Osteocyte (in vitro differentiated cells): Measurements from ENCODE around the gene TNS3. TPM values are rescaled to one million over a fixed set of nuclear protein-coding genes. Genes with fewer than 3 reads are reported as not detected.

ENCODE experiments used
- DNase-seq: peaks from one replicate; pipeline ENCODE4 v3.0.0; 2021; ENCODE audit warnings: mixed read lengths; ENCODE audit not compliant: unreplicated experiment; ENCODE audit errors: extremely low spot score
- H3K27ac Mint-ChIP-seq: one replicate; pipeline ENCODE4 v1.8.0; 2021; ENCODE audit warnings: mild to moderate bottlenecking, mixed read lengths; ENCODE audit not compliant: unreplicated experiment
- H3K27me3 Mint-ChIP-seq: one replicate; pipeline ENCODE4 v1.8.0; 2021; ENCODE audit warnings: mixed read lengths; ENCODE audit not compliant: unreplicated experiment
- H3K36me3 Mint-ChIP-seq: one replicate; pipeline ENCODE4 v1.8.0; 2021; ENCODE audit warnings: mixed read lengths; ENCODE audit not compliant: unreplicated experiment
- H3K4me1 Mint-ChIP-seq: one replicate; pipeline ENCODE4 v1.8.0; 2021; ENCODE audit warnings: mixed read lengths; ENCODE audit not compliant: unreplicated experiment
- H3K4me3 Mint-ChIP-seq: one replicate; pipeline ENCODE4 v1.8.0; 2021; ENCODE audit warnings: mild to moderate bottlenecking, moderate library complexity, mixed read lengths; ENCODE audit not compliant: unreplicated experiment
- H3K9me3 Mint-ChIP-seq: one replicate; pipeline ENCODE4 v1.8.0; 2021; ENCODE audit warnings: mixed read lengths; ENCODE audit not compliant: unreplicated experiment
- CTCF ChIP-seq: fragments of 200-600 bp; sonication (generic); IDR thresholded peaks from 2 replicates; pipeline ENCODE4 v1.5.0; 2021; ENCODE audit warnings: antibody characterized with exemption, mild to moderate bottlenecking, moderate library complexity
- total RNA-seq: library from RNA; stranded (reverse); gene quantifications from 2 replicates; pipeline ENCODE4 v1.2.1, GENCODE V29; 2021

TNS3 gene
- total RNA-seq, 1 donor from 2014 or later = 93.8 TPM

DNA sequence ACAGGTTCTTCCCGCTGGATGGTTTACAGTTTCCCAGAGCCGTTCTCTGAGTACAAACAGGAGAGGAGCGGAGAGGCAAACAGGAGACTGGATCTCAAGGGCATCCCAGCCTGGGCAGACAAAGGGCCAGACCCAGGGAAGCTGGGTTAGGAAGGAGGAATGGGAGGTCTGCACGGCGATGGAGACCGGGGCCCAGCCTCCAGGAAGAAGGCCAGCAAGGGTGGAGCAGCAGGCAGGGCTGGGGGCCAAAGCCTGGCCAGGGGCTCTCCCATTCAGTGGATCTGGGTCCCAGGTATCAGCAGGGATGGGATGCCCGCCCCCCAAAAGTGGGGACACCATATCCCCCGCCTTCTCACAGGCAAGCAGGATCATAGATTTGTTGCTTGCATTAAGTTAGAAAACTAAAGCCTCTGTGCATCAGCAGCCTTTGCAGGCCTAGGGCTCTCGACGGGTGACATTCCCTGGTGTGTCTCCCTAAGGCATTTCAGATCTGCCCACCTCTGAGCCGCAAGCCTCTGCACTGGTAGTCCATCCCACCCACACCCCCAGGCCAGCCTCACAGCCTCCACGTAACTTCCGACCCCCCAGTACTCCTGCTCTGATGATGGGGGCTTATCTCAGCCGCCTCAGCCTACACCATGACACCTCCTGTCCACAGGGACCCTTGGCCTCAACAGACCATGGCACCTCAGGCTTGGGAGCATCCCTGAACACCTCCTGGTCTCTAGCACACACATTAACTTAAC lies 59.9 kb downstream of the TNS3 start:
- no peaks in the 10 kb centered on the region for H3K9me3 Mint-ChIP-seq
- H3K4me3 Mint-ChIP-seq = no peak overlapping the region
- peaks cover 48% of the 10 kb centered on the region for H3K36me3 Mint-ChIP-seq
- no peak for DNase-seq
- H3K27me3 Mint-ChIP-seq = no peaks in the 10 kb centered on the region
- TF ChIP-seq CTCF = no peak
- H3K27ac Mint-ChIP-seq = no peak overlapping the region
- peaks cover 25% of the 10 kb centered on the region for H3K4me1 Mint-ChIP-seq

DNA sequence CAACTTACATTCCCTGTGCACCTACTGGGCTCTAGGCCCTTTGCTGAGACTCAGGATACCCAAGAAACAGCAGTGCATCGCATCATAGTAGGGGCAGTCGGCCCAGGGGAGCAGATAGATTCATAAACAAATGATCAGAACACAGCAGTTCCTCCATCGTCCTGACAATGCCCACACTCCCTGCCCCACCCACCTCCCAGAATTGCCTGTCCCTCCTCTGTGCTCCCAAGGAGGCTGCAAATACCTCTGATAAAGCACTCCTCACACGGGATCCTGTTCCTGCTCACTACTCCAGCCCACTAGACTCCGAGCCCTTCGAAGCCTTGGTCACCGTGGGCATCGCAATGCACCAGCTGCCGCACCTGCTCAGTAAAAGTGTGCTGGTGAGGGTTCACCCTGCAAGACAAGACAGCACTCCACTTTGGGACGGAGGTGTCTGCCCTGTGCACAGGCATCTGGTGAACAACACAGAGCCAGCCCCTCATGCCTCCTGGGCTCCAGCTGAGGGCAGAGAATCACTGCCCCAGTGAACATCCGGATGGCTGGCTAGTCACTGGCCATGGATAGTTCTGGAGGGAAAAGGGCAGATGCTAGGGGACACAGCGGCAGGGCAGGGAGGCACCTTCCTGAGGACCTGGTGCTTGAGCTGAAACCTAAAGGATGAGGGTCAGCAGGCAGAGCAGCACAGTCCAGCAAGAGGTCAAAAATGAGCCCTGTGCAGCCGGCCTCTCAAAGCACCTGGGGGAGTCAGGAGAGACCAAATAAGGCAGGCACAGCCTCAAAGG lies 60.7 kb downstream of the TNS3 start:
- no peaks in the 10 kb centered on the region for H3K9me3 Mint-ChIP-seq
- H3K4me3 Mint-ChIP-seq = no peak overlapping the region
- no peak for DNase-seq
- H3K4me1 Mint-ChIP-seq = peaks cover 27% of the 10 kb centered on the region
- TF ChIP-seq CTCF = no peak
- no peaks in the 10 kb centered on the region for H3K27me3 Mint-ChIP-seq
- H3K36me3 Mint-ChIP-seq = peaks cover 43% of the 10 kb centered on the region
- H3K27ac Mint-ChIP-seq = no peak overlapping the region

- peak overlapping the region; percentile 7 for H3K4me3 Mint-ChIP-seq
- H3K4me1 Mint-ChIP-seq = peaks cover 27% of the 10 kb centered on the region
- peak overlapping the region; percentile 86 for H3K27ac Mint-ChIP-seq
Measured at GRCh38 chr7:47520406-47520805, 61.5 kb downstream of the TNS3 start.

GRCh38 chr7:47518827-47519226 lies 63.1 kb downstream of the TNS3 start:
- Mint-ChIP-seq H3K9me3 (no peaks in the 10 kb centered on the region), H3K36me3 (peaks cover 29% of the 10 kb centered on the region), H3K27ac (no peak overlapping the region), H3K4me3 (no peak overlapping the region), H3K27me3 (no peaks in the 10 kb centered on the region), H3K4me1 (peaks cover 27% of the 10 kb centered on the region)
- no peak for DNase-seq
- TF ChIP-seq CTCF = no peak

More at GRCh38 chr7:47520406-47520805, 61.5 kb downstream of the TNS3 start:
- DNase-seq = no peak
- no peaks in the 10 kb centered on the region for H3K27me3 Mint-ChIP-seq
- H3K9me3 Mint-ChIP-seq = no peaks in the 10 kb centered on the region
- TF ChIP-seq CTCF = no peak
- H3K36me3 Mint-ChIP-seq = peaks cover 35% of the 10 kb centered on the region

DNA sequence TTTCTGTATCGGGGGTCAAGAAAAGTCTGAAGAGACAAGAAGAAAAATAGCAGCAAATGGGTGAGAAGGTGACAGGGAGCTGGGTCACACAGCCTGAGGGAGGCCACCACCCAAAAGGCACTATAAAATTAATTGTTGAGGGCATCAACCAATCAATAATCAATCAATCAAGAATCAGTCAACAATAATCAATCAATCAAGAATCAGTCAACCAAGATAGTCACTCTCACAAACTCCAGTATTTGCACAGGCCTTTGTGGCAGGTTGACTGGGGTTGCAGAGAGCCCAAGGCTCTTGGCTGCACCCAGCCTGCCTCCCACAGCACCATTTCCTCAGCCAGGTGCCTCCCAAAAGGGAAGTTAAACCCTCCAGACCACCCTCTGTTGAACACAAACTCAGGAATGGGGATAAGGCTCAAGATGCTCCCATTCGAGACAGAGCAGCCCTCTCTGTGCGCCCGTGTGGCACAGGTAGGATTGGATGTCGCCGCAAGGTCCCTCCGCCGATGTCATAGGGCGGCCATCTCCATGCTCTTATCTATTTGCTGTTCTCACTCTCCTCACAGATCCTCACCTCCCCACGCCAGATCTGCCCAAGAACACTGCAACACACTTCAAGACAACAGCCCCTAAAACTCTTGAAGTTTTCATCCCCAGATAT lies 64.0 kb downstream of the TNS3 start:
- TF ChIP-seq CTCF = no peak
- Mint-ChIP-seq H3K27me3 (no peaks in the 10 kb centered on the region), H3K36me3 (peaks cover 24% of the 10 kb centered on the region), H3K27ac (peak overlapping the region; percentile 19), H3K4me3 (no peak overlapping the region), H3K9me3 (no peaks in the 10 kb centered on the region), H3K4me1 (peaks cover 24% of the 10 kb centered on the region)
- no peak for DNase-seq
